HG03520 (cell line): ENCODE data around the gene TBX21.
A peak's percentile ranks its signal among the peaks of the same experiment; 100 is the strongest.

ENCODE experiments used
- ATAC-seq: cut with Tn5 transposase; IDR thresholded peaks from one replicate; pipeline ENCODE4 v1.9.1; 2021; ENCODE audit warnings: mild to moderate bottlenecking, moderate library complexity; ENCODE audit not compliant: unreplicated experiment

The TBX21 gene, protein sequence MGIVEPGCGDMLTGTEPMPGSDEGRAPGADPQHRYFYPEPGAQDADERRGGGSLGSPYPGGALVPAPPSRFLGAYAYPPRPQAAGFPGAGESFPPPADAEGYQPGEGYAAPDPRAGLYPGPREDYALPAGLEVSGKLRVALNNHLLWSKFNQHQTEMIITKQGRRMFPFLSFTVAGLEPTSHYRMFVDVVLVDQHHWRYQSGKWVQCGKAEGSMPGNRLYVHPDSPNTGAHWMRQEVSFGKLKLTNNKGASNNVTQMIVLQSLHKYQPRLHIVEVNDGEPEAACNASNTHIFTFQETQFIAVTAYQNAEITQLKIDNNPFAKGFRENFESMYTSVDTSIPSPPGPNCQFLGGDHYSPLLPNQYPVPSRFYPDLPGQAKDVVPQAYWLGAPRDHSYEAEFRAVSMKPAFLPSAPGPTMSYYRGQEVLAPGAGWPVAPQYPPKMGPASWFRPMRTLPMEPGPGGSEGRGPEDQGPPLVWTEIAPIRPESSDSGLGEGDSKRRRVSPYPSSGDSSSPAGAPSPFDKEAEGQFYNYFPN

DNA sequence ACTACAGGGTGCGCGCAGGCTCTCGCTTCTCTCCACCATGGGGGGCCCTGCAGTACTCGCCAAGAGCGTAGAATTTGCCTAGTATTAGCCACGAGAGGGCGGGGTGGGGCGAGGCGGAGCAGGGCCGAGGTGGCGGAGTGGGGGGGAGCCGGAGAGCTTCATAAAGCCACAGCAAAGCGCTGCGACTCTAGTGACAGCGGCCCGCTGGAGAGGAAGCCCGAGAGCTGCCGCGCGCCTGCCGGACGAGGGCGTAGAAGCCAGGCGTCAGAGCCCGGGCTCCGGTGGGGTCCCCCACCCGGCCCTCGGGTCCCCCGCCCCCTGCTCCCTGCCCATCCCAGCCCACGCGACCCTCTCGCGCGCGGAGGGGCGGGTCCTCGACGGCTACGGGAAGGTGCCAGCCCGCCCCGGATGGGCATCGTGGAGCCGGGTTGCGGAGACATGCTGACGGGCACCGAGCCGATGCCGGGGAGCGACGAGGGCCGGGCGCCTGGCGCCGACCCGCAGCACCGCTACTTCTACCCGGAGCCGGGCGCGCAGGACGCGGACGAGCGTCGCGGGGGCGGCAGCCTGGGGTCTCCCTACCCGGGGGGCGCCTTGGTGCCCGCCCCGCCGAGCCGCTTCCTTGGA lies at the start of gene TBX21:
TSS of gene TBX21 (plus strand) at position 190 of the 627 bp plus-strand sequence. CDS start at position 409, 219 bp downstream.
- ATAC-seq, result peak; percentile 52

DNA sequence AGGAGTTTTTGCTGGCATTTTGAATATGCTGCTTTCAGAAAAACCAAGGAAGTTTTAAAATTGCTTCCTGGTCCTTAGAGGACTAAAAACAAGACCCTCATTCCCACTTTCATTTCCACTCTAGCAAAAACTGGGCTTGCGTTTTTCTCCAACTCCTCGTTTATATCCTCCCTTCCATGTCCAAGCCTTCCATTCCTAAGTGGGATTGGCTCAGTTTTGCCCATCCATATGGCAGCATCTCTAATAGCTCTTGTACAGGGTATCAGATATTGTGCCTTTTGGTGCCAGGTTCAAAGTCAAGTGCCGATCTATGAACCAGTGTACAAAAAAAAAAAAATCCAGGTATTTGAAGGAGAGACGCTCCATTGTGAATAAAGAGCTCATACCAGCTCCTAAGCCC lies 49.0 kb upstream of the TBX21 start:
- ATAC-seq, result no peak

DNA sequence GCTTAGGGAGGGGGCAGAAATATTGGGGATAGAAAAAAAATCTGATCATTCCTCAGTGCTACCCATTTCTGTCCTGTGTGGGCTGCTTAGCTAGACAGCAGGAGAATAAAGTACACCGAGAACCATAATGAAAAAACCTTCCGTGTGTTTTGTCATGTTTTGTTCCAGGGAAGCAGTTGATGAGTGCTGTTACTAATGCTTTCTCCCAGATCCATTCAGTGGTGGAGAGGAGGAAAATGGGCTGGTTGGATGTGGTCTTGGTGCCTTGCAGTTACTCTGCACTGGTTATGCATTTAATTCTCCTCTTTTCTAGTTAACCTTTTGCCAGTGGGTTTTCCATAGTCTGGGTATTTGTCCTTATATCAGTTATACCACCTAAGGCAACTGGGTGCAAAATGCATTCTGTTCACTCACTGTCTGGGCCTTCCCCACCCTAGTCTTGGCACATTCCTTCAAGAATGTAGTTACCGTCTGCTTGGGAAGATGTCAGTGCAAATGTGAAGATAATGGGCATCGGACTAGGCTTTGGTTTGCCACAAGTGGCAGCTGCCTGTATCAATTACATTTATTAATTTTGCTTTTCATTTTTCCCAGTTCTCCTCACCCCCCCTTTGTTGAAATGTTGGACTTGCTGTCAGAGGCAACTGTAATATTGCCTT lies 48.4 kb upstream of the TBX21 start:
- no peak for ATAC-seq

DNA sequence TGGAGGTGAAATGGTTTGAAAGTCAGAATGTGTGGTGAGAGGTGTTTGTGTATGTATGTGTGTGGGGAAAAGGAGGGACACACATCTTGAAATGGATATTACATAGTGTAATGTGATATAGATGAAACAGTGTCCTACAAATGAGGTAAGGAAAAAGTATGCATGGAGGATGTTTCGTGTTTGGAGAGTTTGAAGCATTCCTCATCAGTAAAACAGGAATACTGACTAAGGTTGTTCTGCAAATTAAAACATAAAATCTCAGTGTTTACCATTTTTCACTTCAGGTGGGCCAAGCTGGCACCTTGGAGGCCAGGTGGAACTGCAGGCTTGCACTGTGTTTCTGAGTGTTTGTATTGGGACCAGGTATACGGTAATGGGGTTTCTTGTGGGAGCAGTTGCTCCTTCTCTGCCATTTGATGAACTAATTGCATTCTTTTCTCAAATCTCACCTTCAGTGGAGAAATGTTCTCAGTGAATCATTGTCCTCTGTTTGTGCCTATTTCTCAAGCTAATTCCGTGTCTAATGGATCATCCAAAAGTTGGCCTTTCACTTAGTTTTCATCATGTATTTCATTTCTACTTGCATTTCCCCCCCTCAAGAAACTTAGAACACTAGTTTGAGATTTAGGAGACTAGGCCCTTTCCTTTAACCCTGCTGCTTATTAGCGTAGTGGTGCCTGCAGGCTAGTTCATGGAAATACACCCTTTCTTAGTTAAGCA lies 47.3 kb upstream of the TBX21 start:
- ATAC-seq, result no peak

DNA sequence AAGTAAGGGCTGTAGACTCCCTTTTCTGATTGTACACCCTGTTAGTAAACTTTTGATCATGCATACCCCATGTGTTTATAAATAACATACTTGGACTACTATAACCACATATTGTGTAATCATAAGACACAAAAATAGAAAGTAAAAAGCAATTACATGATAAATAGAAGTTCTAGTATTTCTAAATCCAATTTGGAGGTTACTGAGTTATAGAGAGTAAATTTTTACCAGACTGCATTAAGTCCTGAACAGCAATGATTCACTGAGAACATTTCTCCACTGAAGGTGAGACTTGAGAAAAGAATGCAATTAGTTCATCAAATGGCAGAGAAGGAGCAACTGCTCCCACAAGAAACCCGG lies 46.8 kb upstream of the TBX21 start:
- no peak for ATAC-seq

DNA sequence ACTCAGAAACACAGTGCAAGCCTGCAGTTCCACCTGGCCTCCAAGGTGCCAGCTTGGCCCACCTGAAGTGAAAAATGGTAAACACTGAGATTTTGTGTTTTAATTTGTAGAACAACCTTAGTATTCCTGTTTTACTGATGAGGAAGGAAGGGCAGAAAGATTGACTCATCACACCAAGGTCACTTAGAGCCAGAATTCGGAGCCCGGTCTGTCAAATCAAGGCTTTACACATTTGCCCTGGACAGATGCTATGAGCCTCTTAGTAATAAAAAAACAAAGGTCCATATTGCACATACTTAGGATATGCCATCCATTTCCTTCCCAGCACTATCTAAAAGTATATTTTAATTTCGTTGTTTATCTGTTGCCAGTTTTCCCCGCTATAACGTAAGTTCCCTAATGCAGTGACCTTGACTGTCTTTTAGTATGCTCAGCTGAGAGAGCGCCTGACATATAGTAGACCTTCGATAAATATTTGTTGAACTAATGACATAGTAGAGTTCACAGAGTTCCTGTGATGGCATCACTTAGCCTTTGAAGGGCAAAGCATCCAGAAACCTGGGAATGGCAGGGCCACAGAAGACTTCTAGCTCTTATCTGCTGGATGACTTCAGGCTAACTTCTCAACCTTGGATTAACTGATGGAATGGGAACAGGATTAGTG lies 46.2 kb upstream of the TBX21 start:
- no peak for ATAC-seq

DNA sequence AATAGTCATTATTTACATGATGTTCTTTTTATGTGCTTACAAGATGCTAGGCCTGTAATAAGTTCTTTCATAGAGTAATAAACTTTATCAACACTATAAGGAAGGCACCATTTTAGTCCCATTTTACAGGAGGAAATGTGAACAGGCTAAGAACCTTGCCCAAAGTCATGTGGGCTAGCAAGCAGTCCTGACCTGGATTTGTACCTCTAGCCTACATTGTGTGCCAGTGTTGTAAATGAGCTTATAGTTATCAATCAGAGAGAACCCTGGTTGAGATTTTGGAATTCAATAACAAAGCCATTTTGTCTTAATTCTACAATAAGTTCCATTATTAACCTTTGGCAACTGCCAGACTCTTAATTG lies 45.7 kb upstream of the TBX21 start:
- no peak for ATAC-seq

DNA sequence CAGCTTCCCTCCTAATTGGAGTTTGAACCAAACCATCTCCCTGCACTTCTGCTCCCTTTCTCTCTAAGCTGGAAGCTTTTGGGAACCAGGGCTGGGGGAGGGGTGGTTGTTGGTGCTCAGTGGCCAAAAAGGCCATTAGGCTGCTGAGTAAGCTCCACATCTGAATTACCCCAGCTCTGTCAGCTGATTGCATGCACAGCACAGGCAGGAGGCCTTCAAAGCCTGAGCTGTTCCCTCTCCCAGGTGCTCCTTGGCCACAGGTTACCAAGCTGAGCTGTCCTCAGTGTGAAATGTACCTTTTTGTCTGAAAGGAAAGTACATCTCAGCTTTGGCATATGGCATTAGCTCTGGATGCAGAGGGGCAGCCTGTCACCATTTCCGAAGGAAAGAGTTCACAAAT lies 45.3 kb upstream of the TBX21 start:
- ATAC-seq, result no peak

DNA sequence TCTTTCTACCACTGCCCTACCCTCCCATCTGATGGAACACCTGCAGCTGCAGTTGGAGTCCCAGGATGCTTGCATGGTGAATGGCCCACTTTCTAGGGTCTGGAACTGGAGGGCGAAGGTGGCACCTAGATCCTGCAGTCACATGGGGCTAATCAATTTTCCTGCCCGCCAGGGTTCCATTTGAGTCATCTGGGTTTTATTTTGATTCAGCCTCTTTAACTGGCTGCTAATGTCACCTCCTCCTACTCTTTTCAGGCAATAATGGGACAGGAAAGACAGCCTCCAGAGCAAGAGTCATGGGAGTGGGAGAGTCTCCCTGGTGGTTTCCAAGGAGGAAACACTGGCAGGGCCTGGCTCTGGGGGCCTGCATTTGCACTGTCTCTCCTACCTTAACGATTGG lies 42.9 kb upstream of the TBX21 start:
- no peak for ATAC-seq

DNA sequence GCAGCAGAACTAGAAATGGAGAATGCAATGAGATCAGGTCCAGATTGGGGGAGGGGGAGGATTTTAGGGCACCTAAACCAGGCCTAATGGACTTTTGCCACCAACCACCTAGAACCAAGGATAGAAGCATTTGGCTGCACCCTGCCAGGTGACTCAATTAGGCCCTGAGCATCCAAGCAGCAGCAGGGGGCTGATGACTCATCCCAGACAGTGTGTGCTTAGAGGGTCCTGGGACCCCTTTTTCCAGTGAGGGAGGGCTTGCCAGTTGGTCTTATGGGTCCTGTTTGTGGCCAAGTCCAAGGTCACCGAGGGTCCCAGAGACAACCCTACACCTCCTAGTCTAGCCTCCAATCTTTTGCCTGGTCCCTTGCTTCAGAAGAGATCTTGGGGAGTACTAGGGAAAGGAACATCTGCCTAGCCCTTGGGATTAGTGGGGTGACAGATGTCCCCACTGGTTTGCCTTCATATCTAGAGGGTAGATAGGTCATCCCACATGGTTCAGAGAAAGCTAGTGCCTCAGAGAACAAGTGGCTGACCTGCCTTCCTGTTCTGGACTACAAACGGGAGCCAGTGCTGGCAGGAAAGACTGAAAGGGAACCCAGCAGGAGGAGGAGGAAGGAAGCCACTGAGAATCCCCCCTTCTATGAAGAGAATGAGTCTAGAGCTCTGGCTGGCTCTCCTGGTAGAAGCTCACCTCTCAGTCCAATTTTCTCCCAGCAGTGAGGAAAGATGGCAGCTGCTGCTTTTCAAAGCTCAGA lies 40.7 kb upstream of the TBX21 start:
- no peak for ATAC-seq

DNA sequence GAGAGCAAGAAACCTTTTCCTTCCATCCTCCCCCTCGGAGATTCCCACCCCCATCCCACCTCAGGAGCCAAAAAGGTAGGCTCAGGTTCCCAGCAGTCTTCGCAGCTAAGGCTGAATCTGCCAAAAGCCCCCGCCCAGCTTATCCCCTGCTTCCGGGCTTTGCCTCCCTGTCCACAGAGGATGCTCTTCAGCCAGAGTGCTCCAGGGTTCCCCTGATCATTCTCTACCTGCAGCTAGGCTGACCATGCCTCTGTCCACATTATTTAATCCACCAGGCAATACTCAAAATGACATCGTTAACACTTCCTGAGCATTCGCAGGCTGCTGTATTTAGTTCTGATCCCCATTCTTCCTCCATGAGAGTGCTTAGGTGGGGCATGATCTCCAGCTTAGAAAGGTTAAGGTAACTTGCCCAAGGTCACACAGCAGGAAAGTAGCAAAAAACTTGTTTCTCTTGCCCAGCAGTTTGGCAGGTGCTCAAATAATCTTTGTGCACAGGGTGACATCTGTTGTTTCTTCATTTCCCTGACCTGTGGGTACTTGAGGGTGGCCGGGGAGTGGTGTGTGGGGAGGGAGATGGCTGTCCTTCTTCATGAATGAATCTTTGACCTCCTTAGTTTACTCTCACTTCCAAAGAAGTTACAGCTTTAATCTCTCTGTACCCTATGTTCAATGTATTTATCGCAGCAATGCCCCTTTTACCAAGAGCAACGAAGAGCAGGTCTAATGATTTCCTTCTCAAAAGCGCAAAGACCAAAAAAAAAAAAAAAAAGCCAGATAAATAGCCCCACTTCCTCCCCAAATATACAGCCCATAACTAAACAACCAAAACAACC lies 39.9 kb upstream of the TBX21 start:
- no peak for ATAC-seq

DNA sequence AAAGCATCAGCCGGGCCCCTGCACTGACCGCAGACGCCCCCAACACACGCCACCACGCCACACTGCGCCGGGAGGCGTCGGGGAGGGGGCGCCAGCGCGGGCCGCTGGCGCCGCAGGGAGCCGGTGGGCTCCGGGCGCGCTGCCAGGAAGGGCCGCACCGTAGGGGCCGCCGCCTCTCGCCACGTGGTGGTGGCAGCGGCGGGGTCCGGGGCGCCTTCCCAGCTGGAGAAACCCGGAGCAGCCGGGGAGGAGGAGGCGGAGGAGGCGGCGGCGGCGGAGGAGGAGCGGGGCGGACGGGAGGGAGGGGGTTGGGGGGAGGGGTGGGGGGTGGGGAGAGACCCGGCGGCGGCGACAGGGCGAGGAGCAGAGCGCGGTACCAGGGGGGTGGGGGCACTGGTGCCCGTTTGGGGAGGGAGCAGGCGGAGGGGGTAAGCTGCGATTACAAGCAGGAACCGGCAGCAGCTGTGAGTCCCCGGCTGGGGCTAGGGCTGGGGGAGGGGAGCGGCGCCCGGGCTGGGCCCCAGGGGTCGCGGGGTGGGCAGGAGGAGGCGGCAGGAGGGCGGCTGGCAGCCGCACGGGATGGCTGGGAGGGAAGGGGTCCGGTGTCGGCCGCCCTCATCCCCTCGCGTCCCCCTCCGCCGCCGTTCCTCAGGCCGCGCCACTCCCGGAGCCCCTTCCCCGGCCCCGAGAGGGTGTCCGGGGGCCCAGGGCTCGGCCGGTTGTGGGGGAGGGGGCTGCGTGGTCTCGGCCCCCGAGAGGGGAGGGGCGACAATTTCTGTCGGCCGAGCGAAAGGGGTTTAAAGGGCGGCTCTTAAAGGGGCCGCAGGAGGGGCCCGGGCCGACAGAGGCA lies 39.1 kb upstream of the TBX21 start, which contains the start of gene TBKBP1:
TSS of gene TBKBP1 (plus strand) at position 431 of the 850 bp plus-strand sequence. CDS start 1,952 bp downstream, outside the sequence.
- ATAC-seq, result no peak

DNA sequence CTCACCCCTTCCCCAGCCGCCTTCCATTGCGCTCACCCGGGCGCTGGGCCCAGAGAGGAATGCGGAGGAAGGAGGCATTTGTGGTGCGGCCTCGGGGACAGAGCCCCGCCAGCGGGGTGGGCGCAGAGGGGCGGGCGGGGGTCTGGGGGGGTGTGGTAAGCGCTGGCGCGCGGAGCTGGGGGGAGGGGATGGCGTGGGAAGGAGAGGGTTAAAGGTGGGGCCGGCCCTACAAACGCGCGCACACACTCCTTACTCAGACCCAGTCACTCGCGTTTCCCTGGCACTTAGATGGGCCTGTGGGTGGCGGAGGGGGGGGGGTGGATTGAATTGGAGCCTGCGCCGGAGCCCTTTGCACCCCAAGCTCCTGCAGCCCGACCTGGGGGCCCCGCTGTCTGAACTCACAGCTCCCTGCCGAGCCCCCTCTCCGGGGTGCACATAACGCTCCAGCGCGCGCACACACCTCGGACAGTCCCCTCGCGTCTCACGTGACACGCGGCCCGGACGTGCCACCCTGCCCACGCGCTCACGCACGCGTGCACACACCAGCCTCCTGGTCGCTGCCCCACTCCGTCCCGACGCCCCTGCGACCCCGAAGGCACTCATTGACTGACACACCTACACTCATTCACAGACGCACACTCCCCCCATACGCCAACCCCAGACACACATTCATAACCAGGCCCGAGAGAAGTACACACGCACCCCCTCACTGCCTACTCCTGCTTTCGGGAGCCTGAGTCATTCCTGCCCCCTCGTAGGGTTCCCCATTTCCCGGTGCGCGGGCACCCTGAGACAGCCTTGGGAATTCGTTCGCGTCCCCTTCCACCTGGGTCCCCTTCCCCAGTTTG lies 38.2 kb upstream of the TBX21 start:
- no peak for ATAC-seq

DNA sequence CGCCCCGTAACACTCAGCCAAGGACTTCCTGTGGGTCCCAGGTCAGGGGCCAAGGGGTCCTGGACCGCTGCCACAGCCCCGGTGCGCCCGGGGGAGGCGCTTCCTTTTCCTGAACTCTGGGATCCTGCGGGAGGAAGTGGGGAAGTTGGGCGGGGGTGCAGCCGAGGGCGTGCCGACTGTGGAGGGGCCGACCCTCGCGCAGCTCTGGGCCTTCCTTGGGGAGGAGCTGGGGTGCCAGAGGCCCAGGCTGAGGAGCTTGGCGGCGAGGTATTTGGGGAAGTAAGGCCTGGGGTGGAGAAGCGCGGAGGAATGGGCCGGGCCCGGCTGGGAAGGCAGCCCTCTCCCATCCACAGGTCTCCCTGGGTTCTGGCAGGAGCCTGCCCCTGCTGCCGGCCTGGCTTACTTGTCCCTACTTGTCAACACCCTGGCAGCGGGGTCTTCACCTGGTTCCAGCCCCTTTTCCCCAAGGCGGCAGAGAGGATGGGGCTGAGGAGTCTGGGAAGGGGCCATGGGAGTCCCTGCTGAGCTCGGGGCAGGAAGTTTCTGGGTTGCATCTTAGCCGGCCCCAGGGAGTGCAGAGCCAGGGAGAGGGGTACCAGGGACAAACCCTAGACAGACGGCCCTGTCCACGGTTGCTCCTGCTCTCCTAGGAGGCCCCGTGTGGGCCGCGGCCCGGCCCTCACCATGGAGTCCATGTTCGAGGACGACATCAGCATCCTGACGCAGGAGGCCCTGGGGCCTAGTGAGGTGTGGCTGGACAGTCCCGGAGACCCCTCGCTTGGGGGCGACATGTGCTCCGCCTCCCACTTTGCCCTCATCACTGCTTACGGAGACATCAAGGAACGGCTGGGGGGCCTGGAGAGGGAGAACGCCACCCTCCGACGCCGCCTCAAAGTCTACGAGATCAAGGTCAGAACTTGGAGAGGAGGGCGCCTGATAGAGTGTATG lies 37.3 kb upstream of the TBX21 start:
- no peak for ATAC-seq

DNA sequence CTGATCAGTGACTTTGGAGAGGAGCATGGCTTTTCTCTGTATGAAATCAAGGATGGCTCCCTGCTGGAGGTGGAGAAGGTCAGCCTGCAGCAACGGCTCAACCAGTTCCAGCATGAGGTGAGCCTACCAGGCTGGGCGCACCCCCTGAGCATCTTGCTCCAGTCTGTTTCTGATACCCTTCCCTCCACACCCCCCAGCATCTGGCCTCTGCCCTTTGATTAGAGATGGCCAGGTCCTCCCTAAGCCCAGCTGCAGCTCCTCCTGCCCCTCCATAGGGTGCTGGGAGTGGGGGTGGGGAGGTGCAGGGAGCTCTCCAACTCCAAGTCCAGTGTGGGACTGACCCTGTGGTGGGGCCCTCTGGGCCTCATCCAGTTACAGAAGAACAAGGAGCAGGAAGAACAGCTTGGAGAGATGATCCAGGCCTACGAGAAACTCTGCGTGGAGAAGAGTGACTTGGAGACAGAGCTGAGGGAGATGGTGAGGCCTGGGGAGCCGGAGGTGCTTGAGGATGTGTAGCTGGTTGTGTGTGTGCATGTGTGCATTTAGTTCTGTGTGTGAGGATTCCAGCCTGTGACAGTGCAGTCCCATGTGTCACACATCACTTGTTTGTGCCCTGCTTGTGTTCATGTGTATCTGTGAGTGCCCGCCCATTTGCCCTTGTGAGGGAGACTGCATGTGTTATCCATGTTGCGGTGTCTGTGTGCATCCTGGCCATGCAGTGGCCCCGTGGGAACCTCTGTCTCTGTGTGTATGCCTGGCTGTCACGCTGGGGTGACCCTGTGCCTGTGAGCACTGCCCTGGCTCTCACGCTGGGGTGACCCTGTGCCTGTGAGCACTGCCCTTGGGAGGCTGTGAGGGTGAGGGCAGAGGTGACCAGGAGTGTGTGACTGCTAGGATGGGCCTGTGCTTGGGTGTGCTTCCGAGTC lies 36.1 kb upstream of the TBX21 start:
- no peak for ATAC-seq
